ENCODE measurements around the gene A4GNT.
A peak's percentile ranks its signal among the peaks of the same experiment; 100 is the strongest.
"Not testable (repeated sequence)": the region's sequence is repeated elsewhere in the genome, so short reads cannot be mapped to it uniquely, and the experiment has no call there.

The A4GNT gene

GRCh38 chr3:138118612-138119422, 13.4 kb downstream of the A4GNT start:
- peak; percentile 34 for DNase-seq

- DNase-seq = peak; percentile 51
Measured at GRCh38 chr3:138114988-138115971, 16.9 kb downstream of the A4GNT start, which contains the start of gene DZIP1L. DZIP1L (minus strand) TSS chr3:138115608; CDS start chr3:138103971, 11,637 bp downstream.

- DNase-seq = no peak
Measured at GRCh38 chr3:138114431-138114918, 17.7 kb downstream of the A4GNT start.

- no peak for DNase-seq
Measured at GRCh38 chr3:138113326-138113725, 18.9 kb downstream of the A4GNT start.

GRCh38 chr3:138112362-138112761, 19.8 kb downstream of the A4GNT start:
- DNase-seq = no peak

- no peak for DNase-seq
Measured at GRCh38 chr3:138105598-138105997, 26.6 kb downstream of the A4GNT start.

- no peak for DNase-seq
Measured at GRCh38 chr3:138103466-138103865, 28.7 kb downstream of the A4GNT start.

- DNase-seq = not testable (repeated sequence)
Measured at GRCh38 chr3:138101351-138101940, 30.7 kb downstream of the A4GNT start.

- no peak for DNase-seq
Measured at GRCh38 chr3:138099417-138099816, 32.8 kb downstream of the A4GNT start.

GRCh38 chr3:138097192-138098172, 34.7 kb downstream of the A4GNT start:
- DNase-seq = no peak

- DNase-seq = no peak
Measured at GRCh38 chr3:138093721-138094120, 38.5 kb downstream of the A4GNT start.

- no peak for DNase-seq
Measured at GRCh38 chr3:138092023-138092422, 40.2 kb downstream of the A4GNT start.

- no peak for DNase-seq
Measured at GRCh38 chr3:138089091-138089490, 43.1 kb downstream of the A4GNT start.

- not testable (repeated sequence) for DNase-seq
Measured at GRCh38 chr3:138085745-138086144, 46.4 kb downstream of the A4GNT start.

- no peak for DNase-seq
Measured at GRCh38 chr3:138084196-138084595, 48.0 kb downstream of the A4GNT start.

- no peak for DNase-seq
Measured at GRCh38 chr3:138082992-138083386, 49.2 kb downstream of the A4GNT start.

- no peak for DNase-seq
Measured at GRCh38 chr3:138082085-138082991, 49.9 kb downstream of the A4GNT start.

- DNase-seq = no peak
Measured at GRCh38 chr3:138081371-138082084, 50.7 kb downstream of the A4GNT start.

- DNase-seq = no peak
Measured at GRCh38 chr3:138079901-138080300, 52.3 kb downstream of the A4GNT start.

GRCh38 chr3:138078901-138079344, 53.3 kb downstream of the A4GNT start:
- DNase-seq = no peak
